B cell (primary cell): ENCODE data around the gene COQ8A.

Source experiments
- EZH2 ChIP-seq: IDR thresholded peaks from 2 replicates; pipeline ENCODE4 v1.6.1; 2012; ENCODE audit warnings: borderline replicate concordance, low read depth, mild to moderate bottlenecking, moderate library complexity, low read length; ENCODE audit not compliant: insufficient read depth, poor library complexity, severe bottlenecking
- TF ChIP-seq, protein P1 (sequence below): fragments of 200-600 bp; IDR thresholded peaks from one replicate; pipeline ENCODE4 v1.8.0; 2022; ENCODE audit warnings: antibody characterized with exemption, mild to moderate bottlenecking

- TF ChIP-seq, protein P1, sequence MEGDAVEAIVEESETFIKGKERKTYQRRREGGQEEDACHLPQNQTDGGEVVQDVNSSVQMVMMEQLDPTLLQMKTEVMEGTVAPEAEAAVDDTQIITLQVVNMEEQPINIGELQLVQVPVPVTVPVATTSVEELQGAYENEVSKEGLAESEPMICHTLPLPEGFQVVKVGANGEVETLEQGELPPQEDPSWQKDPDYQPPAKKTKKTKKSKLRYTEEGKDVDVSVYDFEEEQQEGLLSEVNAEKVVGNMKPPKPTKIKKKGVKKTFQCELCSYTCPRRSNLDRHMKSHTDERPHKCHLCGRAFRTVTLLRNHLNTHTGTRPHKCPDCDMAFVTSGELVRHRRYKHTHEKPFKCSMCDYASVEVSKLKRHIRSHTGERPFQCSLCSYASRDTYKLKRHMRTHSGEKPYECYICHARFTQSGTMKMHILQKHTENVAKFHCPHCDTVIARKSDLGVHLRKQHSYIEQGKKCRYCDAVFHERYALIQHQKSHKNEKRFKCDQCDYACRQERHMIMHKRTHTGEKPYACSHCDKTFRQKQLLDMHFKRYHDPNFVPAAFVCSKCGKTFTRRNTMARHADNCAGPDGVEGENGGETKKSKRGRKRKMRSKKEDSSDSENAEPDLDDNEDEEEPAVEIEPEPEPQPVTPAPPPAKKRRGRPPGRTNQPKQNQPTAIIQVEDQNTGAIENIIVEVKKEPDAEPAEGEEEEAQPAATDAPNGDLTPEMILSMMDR = no peak
- no peak for TF ChIP-seq EZH2
Measured at GRCh38 chr1:227010645-227011044, 70.6 kb downstream of the COQ8A start.
